A549 (cell line): ENCODE data around the gene SENP6. TPM values are rescaled to one million over a fixed set of nuclear protein-coding genes. Genes with fewer than 3 reads are reported as not detected.
A peak's percentile ranks its signal among the peaks of the same experiment; 100 is the strongest.
"Not testable (repeated sequence)": the region's sequence is repeated elsewhere in the genome, so short reads cannot be mapped to it uniquely, and the experiment has no call there.

Experiments
- ATAC-seq, 2 experiments: fragments of 200-7000 bp in 1 of 2; fragments of >200 bp in 1 of 2; cut with Nextera tagmentation in 1 of 2; cut with Tn5 transposase in 1 of 2; 3 replicates each; pipeline versions ENCODE4 v1.8.0 to v1.9.1; 2018 to 2020; ENCODE audit warnings: mild to moderate bottlenecking in 1 of 2, moderate library complexity in 1 of 2
- CTCF ChIA-PET: fragments of 300-600 bp; sonication (Branson Sonifier 250); formaldehyde crosslinking; extraction: SDS; loops from one replicate; lab custom pipeline; 2021; ENCODE audit warnings: antibody characterized with exemption, inconsistent platforms; lab: Yijun Ruan, JAX
- POLR2A ChIA-PET: fragments of 350-600 bp; formaldehyde crosslinking; extraction: SDS; loops from one replicate; lab custom pipeline; 2021; ENCODE audit warnings: antibody characterized with exemption, inconsistent platforms; lab: Yijun Ruan, JAX
- DNase-seq, 2 experiments: peaks; one replicate each; pipeline versions ENCODE4 v3.0.0 to v3.0.0-alpha.2; 2011 to 2016; ENCODE audit warnings: low read depth in 1 of 2, low spot score in 1 of 2
- FAIRE-seq: peaks from 2 replicates; lab custom pipeline; 2011; peaks lifted over from hg19 to GRCh38; lab: Jason Lieb, UNC
- H3K27ac ChIP-seq, 2 experiments: fragments of >200 bp; sonication (Bioruptor Twin); formaldehyde crosslinking; 3 replicates each; pipeline ENCODE4 v1.5.1; 2016 to 2017
- H3K4me1 ChIP-seq: fragments of >200 bp; sonication (Bioruptor Twin); formaldehyde crosslinking; 3 replicates; pipeline ENCODE4 v1.6.1; 2016
- H3K4me2 ChIP-seq: fragments of >200 bp; sonication (Bioruptor Twin); formaldehyde crosslinking; 3 replicates; pipeline ENCODE4 v1.6.1; 2016
- H3K4me3 ChIP-seq: fragments of >200 bp; sonication (Bioruptor Twin); formaldehyde crosslinking; 3 replicates; pipeline ENCODE4 v1.5.1; 2016
- H3K9me3 ChIP-seq: fragments of >200 bp; sonication (Bioruptor Twin); formaldehyde crosslinking; 3 replicates; pipeline ENCODE4 v1.6.1; 2016
- BHLHE40 ChIP-seq: IDR thresholded peaks from 2 replicates; pipeline ENCODE4 v1.6.1; 2012; ENCODE audit warnings: low read depth, low read length, inconsistent platforms
- CBX2 ChIP-seq: fragments of 200-600 bp; sonication (generic); IDR thresholded peaks from 2 replicates; pipeline ENCODE4 v1.6.1; 2016; ENCODE audit warnings: low read depth, mild to moderate bottlenecking, borderline replicate concordance
- CBX8 ChIP-seq: fragments of 200-600 bp; sonication (generic); IDR thresholded peaks from 2 replicates; pipeline ENCODE4 v1.6.1; 2016
- CHD2 ChIP-seq: fragments of 150-350 bp; IDR thresholded peaks from 2 replicates; pipeline ENCODE4 v1.6.1; 2014; ENCODE audit warnings: low read length; ENCODE audit not compliant: partially characterized antibody
- CHD4 ChIP-seq: fragments of 200-600 bp; sonication (generic); IDR thresholded peaks from 2 replicates; pipeline ENCODE4 v1.6.1; 2016; ENCODE audit warnings: antibody characterized with exemption, mild to moderate bottlenecking, borderline replicate concordance
- EP300 ChIP-seq, 2 experiments: fragments of >200 bp; sonication (Bioruptor Twin); formaldehyde crosslinking; IDR thresholded peaks; 2 replicates in 1 of 2; 3 replicates in 1 of 2; pipeline ENCODE4 v1.6.1; 2016 to 2017
- FOSL2 ChIP-seq, 2 experiments: fragments of 450-650 bp in 1 of 2; fragments of >200 bp in 1 of 2; sonication (Bioruptor Twin) in 1 of 2; formaldehyde crosslinking; IDR thresholded peaks; 2 replicates each; pipeline versions ENCODE4 v1.5.0 to v1.6.1; 2016 to 2020; ENCODE audit warnings: mild to moderate bottlenecking in 1 of 2, moderate library complexity in 1 of 2
- FOXS1 ChIP-seq: fragments of 250-450 bp; sonication (Bioruptor Pico); IDR thresholded peaks from 2 replicates; pipeline ENCODE4 v1.5.0; 2020; ENCODE audit warnings: mild to moderate bottlenecking, moderate library complexity
- HEYL ChIP-seq: fragments of 250-450 bp; sonication (Bioruptor Pico); IDR thresholded peaks from 2 replicates; pipeline ENCODE4 v1.8.0; 2021; ENCODE audit warnings: mild to moderate bottlenecking, moderate library complexity
- HOXA7 ChIP-seq: fragments of 250-450 bp; sonication (Bioruptor Pico); IDR thresholded peaks from 2 replicates; pipeline ENCODE4 v1.5.0; 2020; ENCODE audit warnings: mild to moderate bottlenecking, moderate library complexity
- HOXB5 ChIP-seq: fragments of 250-450 bp; sonication (Bioruptor Pico); IDR thresholded peaks from 2 replicates; pipeline ENCODE4 v1.5.0; 2020; ENCODE audit warnings: mild to moderate bottlenecking, moderate library complexity
- KDM1A ChIP-seq: fragments of 200-600 bp; sonication (generic); IDR thresholded peaks from 2 replicates; pipeline ENCODE4 v1.6.1; 2016; ENCODE audit warnings: low read depth, mild to moderate bottlenecking
- KDM5A ChIP-seq: fragments of 200-600 bp; sonication (generic); IDR thresholded peaks from 2 replicates; pipeline ENCODE4 v1.6.1; 2016; ENCODE audit warnings: antibody characterized with exemption, mild to moderate bottlenecking
- MAFK ChIP-seq: fragments of 450-650 bp; IDR thresholded peaks from 2 replicates; pipeline ENCODE4 v1.6.1; 2014; ENCODE audit not compliant: partially characterized antibody
- NPAS2 ChIP-seq: fragments of 250-450 bp; sonication (Bioruptor Pico); IDR thresholded peaks from 2 replicates; pipeline ENCODE4 v1.8.0; 2022; ENCODE audit warnings: mild to moderate bottlenecking, moderate library complexity, borderline replicate concordance
- POLR2A ChIP-seq: IDR thresholded peaks from 2 replicates; pipeline ENCODE4 v1.6.1; 2012; ENCODE audit warnings: mild to moderate bottlenecking, low read length
- POLR2AphosphoS2 ChIP-seq: conservative IDR thresholded peaks from 2 replicates; pipeline ENCODE4 v1.6.1; 2012; ENCODE audit warnings: low read length, improper control_type of control experiment, inconsistent platforms
- RAD21 ChIP-seq, 2 experiments: fragments of >200 bp in 1 of 2; sonication (Bioruptor Twin) in 1 of 2; formaldehyde crosslinking in 1 of 2; IDR thresholded peaks in 1 of 2; conservative IDR thresholded peaks in 1 of 2; 2 replicates in 1 of 2; 3 replicates in 1 of 2; pipeline ENCODE4 v1.6.1; 2012 to 2018; ENCODE audit warnings: inconsistent platforms in 1 of 2
- RARB ChIP-seq: fragments of 250-450 bp; sonication (Bioruptor Pico); IDR thresholded peaks from 2 replicates; pipeline ENCODE4 v1.8.0; 2021; ENCODE audit warnings: mild to moderate bottlenecking, moderate library complexity
- RCOR1 ChIP-seq: fragments of 150-350 bp; IDR thresholded peaks from 2 replicates; pipeline ENCODE4 v1.6.1; 2014; ENCODE audit warnings: antibody characterized with exemption, low read length, low read depth
- RFX5 ChIP-seq: fragments of 450-650 bp; IDR thresholded peaks from 2 replicates; pipeline ENCODE4 v1.7.1; 2014; ENCODE audit warnings: antibody characterized with exemption, mild to moderate bottlenecking, moderate library complexity
- SMC3 ChIP-seq: fragments of >200 bp; sonication (Bioruptor Twin); formaldehyde crosslinking; IDR thresholded peaks from 3 replicates; pipeline ENCODE4 v1.6.1; 2018; ENCODE audit warnings: inconsistent platforms
- TFCP2L1 ChIP-seq: fragments of 250-450 bp; sonication (Bioruptor Pico); IDR thresholded peaks from 2 replicates; pipeline ENCODE4 v1.5.0; 2021; ENCODE audit warnings: mild to moderate bottlenecking
- TP53 ChIP-seq: fragments of 250-450 bp; sonication (Bioruptor Pico); IDR thresholded peaks from 2 replicates; pipeline ENCODE4 v1.5.0; 2021; ENCODE audit warnings: mild to moderate bottlenecking, moderate library complexity
- WGBS: methylation state at CpG from one replicate; pipeline ENCODE4 v1.1.6; 2017; ENCODE audit errors: missing lambda C conversion rate; 5-methylcytosine and 5-hydroxymethylcytosine counted together
- polyA plus RNA-seq, 4 experiments: library from polyadenylated mRNA; depleted of rRNA in 3 of 4; stranded (reverse); fragments of >200 nt; fragmentation: RNase III in 1 of 4; extraction: RNeasy Plus Mini Kit Qiagen cat#74134 plus additional on column Dnase treatment in 1 of 4; gene quantifications; 2 replicates in 3 of 4; 3 replicates in 1 of 4; pipeline ENCODE4 v1.2.3, GENCODE V29; 2011 to 2017
- TF ChIP-seq, protein P1 (sequence below): fragments of >200 bp; sonication (Bioruptor Twin); formaldehyde crosslinking; IDR thresholded peaks from 3 replicates; pipeline ENCODE4 v1.5.1; 2016
- TF ChIP-seq, protein P2 (sequence below): fragments of >200 bp; sonication (Bioruptor Twin); formaldehyde crosslinking; IDR thresholded peaks from 3 replicates; pipeline ENCODE4 v1.6.1; 2016

Gene SENP6
- polyA plus RNA-seq, 2 of the 4 experiments (the other 2 are of a cell fraction), result 29.8 to 59.9 TPM

DNA sequence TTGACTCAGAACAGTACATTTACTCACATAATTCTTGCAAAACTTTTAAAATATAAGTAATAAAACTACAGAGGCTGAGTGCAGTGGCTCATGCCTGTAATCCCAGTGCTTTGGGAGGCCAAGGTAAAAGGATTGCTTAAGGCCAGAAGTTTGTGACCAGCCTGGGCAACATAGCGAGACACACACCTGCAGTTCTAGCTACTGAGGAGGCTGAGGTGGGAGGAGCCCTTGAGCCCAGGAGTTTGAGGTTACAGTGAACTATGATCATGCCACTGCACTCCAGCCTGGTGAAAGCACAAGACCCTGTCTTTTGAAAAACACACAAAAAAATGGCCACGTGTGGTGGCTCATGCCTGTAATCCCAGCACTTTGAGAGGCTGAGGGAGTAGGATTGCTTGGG, 125.5 kb downstream of the SENP6 start:
- ChIA-PET CTCF (interaction anchor here (1.6 kb wide), 1 partner anchor 15 kb away, joined by 4 read pairs; no protein-coding TSS in a partner anchor), POLR2A (no interaction called here)
- DNase-seq (no peak), FAIRE-seq (no peak), ATAC-seq (no peak)
- Histone ChIP-seq H3K4me2 (no peak overlapping the region), H3K27ac (no peak overlapping the region), H3K9me3 (no peaks in the 10 kb centered on the region), H3K4me1 (no peaks in the 10 kb centered on the region), H3K4me3 (no peak overlapping the region)
- TF ChIP-seq RCOR1 (no peak), HEYL (no peak), TP53 (no peak), SMC3 (no peak), EP300 (IDR thresholded peaks at IDR 0.05) (no peak), POLR2A (no peak)
- WGBS, result 85% methylated on average over 2 of the region's 2 CpGs

DNA sequence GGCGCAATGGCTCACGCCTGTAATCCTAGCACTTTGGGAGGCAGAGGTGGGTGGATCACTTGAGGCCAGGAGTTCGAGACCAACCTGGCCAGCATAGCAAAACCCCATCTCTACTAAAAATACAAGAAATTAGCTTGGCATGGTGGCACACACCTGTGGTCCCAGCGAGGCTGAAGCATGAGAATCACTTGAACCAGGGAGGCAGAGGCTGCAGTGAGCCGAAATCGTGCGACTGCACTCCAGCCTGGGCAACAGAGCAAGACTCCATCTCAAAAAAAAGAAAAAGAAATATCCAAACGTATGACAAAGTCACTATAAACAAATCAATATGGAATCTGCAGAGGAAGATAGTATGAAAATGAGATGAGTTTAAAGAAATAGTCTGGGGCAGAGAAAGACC, 129.3 kb downstream of the SENP6 start:
- H3K4me3 ChIP-seq, DNase-seq, ATAC-seq, POLR2A ChIA-PET, H3K27ac ChIP-seq, H3K9me3 ChIP-seq, H3K4me1 ChIP-seq, FAIRE-seq, H3K4me2 ChIP-seq: not testable (repeated sequence)
- WGBS, result 82% methylated on average over 8 of the region's 8 CpGs
- CTCF ChIA-PET, result interaction anchor here (0.9 kb wide), 1 partner anchor 10 kb away, joined by 3 read pairs; no protein-coding TSS in a partner anchor

DNA sequence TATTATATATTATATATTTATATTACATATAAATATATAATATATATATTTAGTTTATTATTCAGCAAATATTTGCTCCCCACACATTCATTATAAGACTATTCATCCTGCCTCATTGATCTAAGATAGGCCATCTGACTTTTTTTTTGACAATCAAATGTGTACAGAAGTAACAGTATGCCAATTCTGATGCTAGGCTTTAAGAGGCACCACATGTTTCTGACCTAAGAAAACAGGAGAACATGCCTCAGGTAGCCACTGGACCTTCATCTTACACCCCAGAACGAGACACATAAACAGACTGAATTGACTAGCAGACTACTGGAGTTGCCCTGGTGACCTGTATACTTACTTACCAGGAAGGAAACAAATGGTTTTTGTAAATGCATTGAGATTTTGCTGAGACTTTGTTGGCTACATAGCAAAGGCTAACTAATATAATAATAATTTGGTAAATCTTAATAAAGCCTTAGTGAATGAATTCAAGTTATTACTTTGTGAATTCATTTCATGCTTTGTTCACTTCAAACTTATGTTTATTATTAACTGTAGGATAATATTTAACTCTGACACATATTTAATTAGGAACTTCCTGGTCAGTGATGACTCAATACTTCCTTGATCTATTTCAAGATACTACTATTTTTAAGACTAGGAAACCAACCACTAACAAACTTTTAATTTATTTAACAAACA, 134.0 kb downstream of the SENP6 start:
- H3K4me2 ChIP-seq, result peak overlapping the region; percentile 67
- CTCF ChIA-PET, result interaction anchor here (0.6 kb wide), 1 partner anchor 42 kb away, joined by 4 read pairs; no protein-coding TSS in a partner anchor
- 0% methylated on average over 1 of the region's 1 CpG for WGBS

DNA sequence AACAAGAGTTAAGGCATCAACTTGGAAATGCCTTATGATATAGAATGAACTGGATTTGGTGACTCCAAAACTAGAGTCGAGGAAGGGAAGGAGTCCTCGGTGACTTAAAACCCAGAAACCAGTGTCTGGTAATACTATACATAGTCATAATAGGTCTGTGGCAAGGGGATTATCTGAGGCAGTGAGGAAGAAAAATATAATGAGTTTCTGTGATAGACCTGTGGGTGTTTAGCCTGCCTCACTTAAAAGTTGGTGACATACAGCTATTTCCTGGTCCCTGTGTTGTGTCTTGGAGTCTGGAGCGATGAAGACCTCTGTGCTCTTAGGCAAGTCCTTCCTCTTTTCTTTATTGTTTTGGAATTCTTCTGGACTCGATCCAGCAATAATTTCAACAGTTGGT, 142.3 kb downstream of the SENP6 start:
- DNase-seq, result no peak
- H3K4me2 ChIP-seq, result no peak overlapping the region
- H3K4me1 ChIP-seq, result 0 out of 3 replicates have a peak, but pooled peaks cover 4% of the 10 kb centered on the region
- H3K9me3 ChIP-seq, result no peaks in the 10 kb centered on the region
- CTCF ChIA-PET, result no interaction called here
- POLR2A ChIA-PET, result no interaction called here
- no peak for ATAC-seq
- H3K27ac ChIP-seq, result no peak overlapping the region
- no peak overlapping the region for H3K4me3 ChIP-seq
- WGBS, result 57% methylated on average over 4 of the region's 4 CpGs
- TF ChIP-seq TFCP2L1 (no peak), HEYL (no peak), CHD2 (no peak)
- FAIRE-seq, result no peak

More for the DNA sequence above, 134.0 kb downstream of the SENP6 start:
- H3K4me3 ChIP-seq, result no peak overlapping the region
- ATAC-seq (peak; percentile 56 to 81; a peak in 3 of 6 replicates), FAIRE-seq (no peak), DNase-seq (peak; percentile 24 to 72)
- peaks cover 12% of the 10 kb centered on the region for H3K4me1 ChIP-seq
- TF ChIP-seq KDM5A (no peak), CBX8 (no peak), NPAS2 (CRISPR knock-in tag) (no peak), FOXS1 (CRISPR knock-in tag) (no peak), HOXA7 (CRISPR knock-in tag) (no peak), POLR2A (no peak), FOSL2 (IDR thresholded peaks at IDR 0.05) (no peak), FOSL2 (CRISPR knock-in tag; IDR thresholded peaks at IDR 0.05) (peak; percentile 68)
- no peaks in the 10 kb centered on the region for H3K9me3 ChIP-seq
- H3K27ac ChIP-seq, result peak overlapping the region; percentile 66 to 76; a peak in 5 of 6 replicates
- POLR2A ChIA-PET, result interaction anchor here (0.6 kb wide), 1 partner anchor 15 kb away, joined by 6 read pairs; no protein-coding TSS in a partner anchor

- no peak overlapping the region for H3K4me2 ChIP-seq
- no peak for ATAC-seq
- 80% methylated on average over 3 of the region's 3 CpGs for WGBS
- ChIA-PET POLR2A (no interaction called here), CTCF (no interaction called here)
- no peak overlapping the region for H3K4me3 ChIP-seq
- H3K27ac ChIP-seq, result no peak overlapping the region
- DNase-seq, result no peak
- FAIRE-seq, result no peak
- no peaks in the 10 kb centered on the region for H3K9me3 ChIP-seq
- H3K4me1 ChIP-seq, result peaks cover 9% of the 10 kb centered on the region; the same call in 2 of the 3 replicates
- no peak for TF ChIP-seq SMC3
- TF ChIP-seq, protein P1, sequence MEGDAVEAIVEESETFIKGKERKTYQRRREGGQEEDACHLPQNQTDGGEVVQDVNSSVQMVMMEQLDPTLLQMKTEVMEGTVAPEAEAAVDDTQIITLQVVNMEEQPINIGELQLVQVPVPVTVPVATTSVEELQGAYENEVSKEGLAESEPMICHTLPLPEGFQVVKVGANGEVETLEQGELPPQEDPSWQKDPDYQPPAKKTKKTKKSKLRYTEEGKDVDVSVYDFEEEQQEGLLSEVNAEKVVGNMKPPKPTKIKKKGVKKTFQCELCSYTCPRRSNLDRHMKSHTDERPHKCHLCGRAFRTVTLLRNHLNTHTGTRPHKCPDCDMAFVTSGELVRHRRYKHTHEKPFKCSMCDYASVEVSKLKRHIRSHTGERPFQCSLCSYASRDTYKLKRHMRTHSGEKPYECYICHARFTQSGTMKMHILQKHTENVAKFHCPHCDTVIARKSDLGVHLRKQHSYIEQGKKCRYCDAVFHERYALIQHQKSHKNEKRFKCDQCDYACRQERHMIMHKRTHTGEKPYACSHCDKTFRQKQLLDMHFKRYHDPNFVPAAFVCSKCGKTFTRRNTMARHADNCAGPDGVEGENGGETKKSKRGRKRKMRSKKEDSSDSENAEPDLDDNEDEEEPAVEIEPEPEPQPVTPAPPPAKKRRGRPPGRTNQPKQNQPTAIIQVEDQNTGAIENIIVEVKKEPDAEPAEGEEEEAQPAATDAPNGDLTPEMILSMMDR, result no peak
- TF ChIP-seq BHLHE40, result no peak
- TF ChIP-seq CHD4, result no peak
- no peak for TF ChIP-seq MAFK
- TF ChIP-seq, protein P2, sequence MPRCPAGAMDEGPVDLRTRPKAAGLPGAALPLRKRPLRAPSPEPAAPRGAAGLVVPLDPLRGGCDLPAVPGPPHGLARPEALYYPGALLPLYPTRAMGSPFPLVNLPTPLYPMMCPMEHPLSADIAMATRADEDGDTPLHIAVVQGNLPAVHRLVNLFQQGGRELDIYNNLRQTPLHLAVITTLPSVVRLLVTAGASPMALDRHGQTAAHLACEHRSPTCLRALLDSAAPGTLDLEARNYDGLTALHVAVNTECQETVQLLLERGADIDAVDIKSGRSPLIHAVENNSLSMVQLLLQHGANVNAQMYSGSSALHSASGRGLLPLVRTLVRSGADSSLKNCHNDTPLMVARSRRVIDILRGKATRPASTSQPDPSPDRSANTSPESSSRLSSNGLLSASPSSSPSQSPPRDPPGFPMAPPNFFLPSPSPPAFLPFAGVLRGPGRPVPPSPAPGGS, result no peak
- no peak for TF ChIP-seq RARB (CRISPR knock-in tag)
- TF ChIP-seq RFX5, result no peak
- no peak for TF ChIP-seq CBX2
- no peak for TF ChIP-seq RAD21 (conservative IDR thresholded peaks at IDR 0.05 in 1 of 2, IDR thresholded peaks at IDR 0.05 in 1 of 2)
- no peak for TF ChIP-seq KDM5A
- no peak for TF ChIP-seq POLR2AphosphoS2
- TF ChIP-seq KDM1A, result no peak
- no peak for TF ChIP-seq HOXB5 (CRISPR knock-in tag)
- no peak for TF ChIP-seq RCOR1
These were observed 143.7 kb downstream of the SENP6 start for GRCh38 chr6:75745404-75745803.
